HepG2 (cell line): Measurements from ENCODE around the gene ODC1. TPM values are rescaled to one million over a fixed set of nuclear protein-coding genes. Genes with fewer than 3 reads are reported as not detected.

Experiments
- BCL3 ChIP-seq: sonication (generic); formaldehyde crosslinking; IDR thresholded peaks from 2 replicates; pipeline ENCODE4 v1.5.1; 2020; ENCODE audit warnings: mild to moderate bottlenecking, missing genetic modification reagents, moderate library complexity
- E2F1 ChIP-seq: sonication (generic); formaldehyde crosslinking; IDR thresholded peaks from 2 replicates; pipeline ENCODE4 v1.5.0; 2020; ENCODE audit warnings: missing genetic modification reagents
- GLI4 ChIP-seq: sonication (generic); formaldehyde crosslinking; IDR thresholded peaks from 2 replicates; pipeline ENCODE4 v1.5.1; 2020; ENCODE audit warnings: missing genetic modification reagents, mild to moderate bottlenecking, moderate library complexity, borderline replicate concordance
- KDM6A ChIP-seq: IDR thresholded peaks from 2 replicates; pipeline ENCODE4 v1.6.1; 2016; ENCODE audit warnings: low read depth
- KLF9 ChIP-seq: IDR thresholded peaks from 2 replicates; pipeline ENCODE4 v1.6.1; 2016; ENCODE audit warnings: low read depth
- MTF1 ChIP-seq: sonication (generic); formaldehyde crosslinking; IDR thresholded peaks from 2 replicates; pipeline ENCODE4 v1.5.0; 2020; ENCODE audit warnings: missing genetic modification reagents
- SMARCC2 ChIP-seq: fragments of 450-650 bp; IDR thresholded peaks from 2 replicates; pipeline ENCODE4 v1.6.1; 2017; ENCODE audit warnings: antibody characterized with exemption, mild to moderate bottlenecking
- SRY ChIP-seq: sonication (generic); formaldehyde crosslinking; IDR thresholded peaks from 2 replicates; pipeline ENCODE4 v1.8.0; 2022; ENCODE audit warnings: mild to moderate bottlenecking, missing genetic modification reagents
- TOPORS ChIP-seq: sonication (generic); formaldehyde crosslinking; IDR thresholded peaks from 2 replicates; pipeline ENCODE4 v1.8.0; 2023; ENCODE audit warnings: mild to moderate bottlenecking, missing genetic modification reagents
- TSC22D2 ChIP-seq: sonication (generic); formaldehyde crosslinking; IDR thresholded peaks from 2 replicates; pipeline ENCODE4 v1.5.1; 2020; ENCODE audit warnings: missing genetic modification reagents, mild to moderate bottlenecking, borderline replicate concordance
- ZBTB34 ChIP-seq: sonication (generic); formaldehyde crosslinking; IDR thresholded peaks from 2 replicates; pipeline ENCODE4 v1.8.0; 2022; ENCODE audit warnings: mild to moderate bottlenecking, missing genetic modification reagents
- ZBTB7B ChIP-seq: sonication (generic); formaldehyde crosslinking; IDR thresholded peaks from 2 replicates; pipeline ENCODE4 v1.4.0; 2020; ENCODE audit warnings: missing genetic modification reagents
- ZFP36L1 ChIP-seq: sonication (generic); formaldehyde crosslinking; IDR thresholded peaks from 2 replicates; pipeline ENCODE4 v1.8.0; 2022; ENCODE audit warnings: mild to moderate bottlenecking, missing genetic modification reagents, moderate library complexity
- ZFP90 ChIP-seq: sonication (generic); formaldehyde crosslinking; IDR thresholded peaks from 2 replicates; pipeline ENCODE4 v1.8.0; 2022; ENCODE audit warnings: missing genetic modification reagents, mild to moderate bottlenecking, inconsistent platforms, borderline replicate concordance
- ZNF180 ChIP-seq: sonication (generic); formaldehyde crosslinking; IDR thresholded peaks from 2 replicates; pipeline ENCODE4 v1.4.0; 2020; ENCODE audit warnings: low read depth, missing genetic modification reagents, borderline replicate concordance
- ZNF264 ChIP-seq: sonication (generic); formaldehyde crosslinking; IDR thresholded peaks from 2 replicates; pipeline ENCODE4 v1.4.0; 2020; ENCODE audit warnings: missing genetic modification reagents
- ZNF317 ChIP-seq: sonication (generic); formaldehyde crosslinking; IDR thresholded peaks from 2 replicates; pipeline ENCODE4 v1.5.0; 2020; ENCODE audit warnings: mild to moderate bottlenecking, missing genetic modification reagents
- ZNF512B ChIP-seq: sonication (generic); formaldehyde crosslinking; IDR thresholded peaks from 2 replicates; pipeline ENCODE4 v1.5.1; 2020; ENCODE audit warnings: missing genetic modification reagents, mild to moderate bottlenecking, borderline replicate concordance
- ZNF629 ChIP-seq: sonication (generic); formaldehyde crosslinking; conservative IDR thresholded peaks from 2 replicates; pipeline ENCODE4 v1.5.0; 2020; ENCODE audit warnings: missing genetic modification reagents
- ZNF75D ChIP-seq: sonication (generic); formaldehyde crosslinking; IDR thresholded peaks from 2 replicates; pipeline ENCODE4 v1.8.1; 2023; ENCODE audit warnings: missing genetic modification reagents, mild to moderate bottlenecking, borderline replicate concordance
- polyA plus RNA-seq, 8 experiments: library from polyadenylated mRNA; depleted of rRNA in 3 of 8; stranded (reverse) in 7 of 8; unstranded in 1 of 8; fragments of >200 nt; fragmentation: Illumina TruSeq in 4 of 8; extraction: Trizol in 4 of 8; gene quantifications; 2 replicates each; pipeline versions ENCODE4 v1.2.1 to v1.2.3, GENCODE V29; 2011 to 2016; ENCODE audit warnings: low read depth in 4 of 8, missing spikeins in 1 of 8, mixed read lengths in 1 of 8; ENCODE audit not compliant: insufficient read depth in 1 of 8
- total RNA-seq, 5 experiments: library from RNA; depleted of rRNA; stranded (reverse); fragments of >200 nt; fragmentation: Illumina TruSeq; extraction: Trizol; gene quantifications; 2 replicates each; pipeline ENCODE4 v1.2.3, GENCODE V29; 2016; ENCODE audit warnings: low read depth in 1 of 5

The ODC1 gene
- total and polyA plus RNA-seq, 2 of the 13 experiments (the other 11 are each of a cell fraction or from before 2014, with no cell fraction given), result 142 to 371 TPM

GRCh38 chr2:10400978-10401951 is 46.9 kb downstream of the ODC1 start (continued):
- no peak for TF ChIP-seq ZNF512B (CRISPR knock-in tag)
- TF ChIP-seq KDM6A (CRISPR knock-in tag), result peak; percentile 38; the same call in 1 of the 2 replicates
- TF ChIP-seq TOPORS, result no peak
- no peak; the same call in 1 of the 2 replicates for TF ChIP-seq BCL3 (CRISPR knock-in tag)
- 0 out of 2 replicates have a peak, but pooled peaks have one; percentile 70 for TF ChIP-seq ZBTB7B (CRISPR knock-in tag)
- TF ChIP-seq KLF9 (CRISPR knock-in tag), result 0 out of 2 replicates have a peak, but pooled peaks have one; percentile 50
- TF ChIP-seq ZNF180, result no peak
- TF ChIP-seq GLI4 (CRISPR knock-in tag), result 0 out of 2 replicates have a peak, but pooled peaks have one; percentile 9
- TF ChIP-seq TSC22D2 (CRISPR knock-in tag), result no peak
- peak; percentile 85 for TF ChIP-seq ZNF317 (CRISPR knock-in tag)
- no peak; the same call in 1 of the 2 replicates for TF ChIP-seq ZBTB34 (CRISPR knock-in tag)
- TF ChIP-seq ZNF75D (CRISPR knock-in tag), result no peak
- 0 out of 2 replicates have a peak, but pooled peaks have one; percentile 60 for TF ChIP-seq ZNF264
- no peak for TF ChIP-seq ZFP36L1 (CRISPR knock-in tag)
- TF ChIP-seq SMARCC2, result no peak
- 0 out of 2 replicates have a peak, but pooled peaks have one; percentile 25 for TF ChIP-seq E2F1 (CRISPR knock-in tag)
- TF ChIP-seq ZNF629 (CRISPR knock-in tag), result peak; percentile 52
- TF ChIP-seq MTF1, result no peak
- peak; percentile 28; the same call in 1 of the 2 replicates for TF ChIP-seq ZFP90 (CRISPR knock-in tag)
- TF ChIP-seq SRY (CRISPR knock-in tag), result no peak
